Retinal pigment epithelial cell (primary cell): ENCODE data around the gene MS4A4E.

Source experiments
- DNase-seq: peaks from one replicate; pipeline ENCODE4 v3.0.0-alpha.2; 2010; ENCODE audit warnings: low read depth
- H3K4me3 ChIP-seq: 2 replicates; pipeline ENCODE4 v1.5.1; 2011; ENCODE audit warnings: mild to moderate bottlenecking, low read length, control low read depth, moderate library complexity
- CTCF ChIP-seq: conservative IDR thresholded peaks from 2 replicates; pipeline ENCODE4 v1.5.1; 2011; ENCODE audit warnings: low read depth, low read length, control low read depth, inconsistent platforms

Gene MS4A4E

GRCh38 chr11:60252213-60253108, 9.5 kb upstream of the MS4A4E start:
- no peak overlapping the region for H3K4me3 ChIP-seq
- no peak for DNase-seq
- TF ChIP-seq CTCF, result no peak

- no peak for DNase-seq
- H3K4me3 ChIP-seq, result no peak overlapping the region
- TF ChIP-seq CTCF, result peak; percentile 61
These were observed 8.7 kb upstream of the MS4A4E start for GRCh38 chr11:60251485-60252212.

GRCh38 chr11:60241786-60242185, 1.2 kb downstream of the MS4A4E start:
- TF ChIP-seq CTCF, result no peak
- no peak for DNase-seq
- no peak overlapping the region for H3K4me3 ChIP-seq

GRCh38 chr11:60240662-60241061, 2.3 kb downstream of the MS4A4E start:
- TF ChIP-seq CTCF, result no peak
- no peak overlapping the region for H3K4me3 ChIP-seq
- no peak for DNase-seq

GRCh38 chr11:60235321-60235720, 7.6 kb downstream of the MS4A4E start:
- no peak for DNase-seq
- H3K4me3 ChIP-seq, result no peak overlapping the region
- no peak for TF ChIP-seq CTCF

GRCh38 chr11:60230681-60231080, 12.3 kb downstream of the MS4A4E start:
- H3K4me3 ChIP-seq, result no peak overlapping the region
- no peak for DNase-seq
- TF ChIP-seq CTCF, result no peak

- DNase-seq, result no peak
- H3K4me3 ChIP-seq, result no peak overlapping the region
- no peak for TF ChIP-seq CTCF
These were observed 20.8 kb downstream of the MS4A4E start for GRCh38 chr11:60222141-60222540.
